ENCODE results near the gene ATAD3B. TPM values are rescaled to one million over a fixed set of nuclear protein-coding genes. Genes with fewer than 3 reads are reported as not detected.

The ATAD3B gene
- total RNA-seq, 1 experiment from 2014 or later, result 62.9 TPM

GRCh38 chr1:1426496-1427105 lies 45.0 kb upstream of the ATAD3B start:
- Histone ChIP-seq H3K27me3 (ENCODE audit: insufficient read depth, low read length) (no peaks in the 10 kb centered on the region), H3K27ac (ENCODE audit: low read depth, low read length) (no peak overlapping the region), H3K36me3 (ENCODE audit: control insufficient read depth in 1 of 2, insufficient read depth in 2 of 2, low read length in 2 of 2) (no peaks in the 10 kb centered on the region), H3K4me3 (replicated peaks in 1 of 2; ENCODE audit: low read depth in 1 of 2, low read length in 2 of 2) (no peak overlapping the region), H3K9me3 (ENCODE audit: control insufficient read depth in 1 of 2, insufficient read depth in 1 of 2, low read depth in 1 of 2, low read length in 2 of 2) (no peaks in the 10 kb centered on the region), H3K9me2 (ENCODE audit: insufficient read depth) (no peaks in the 10 kb centered on the region), H3K4me2 (ENCODE audit: low read length) (no peak overlapping the region), H3K9ac (ENCODE audit: low read length) (no peak overlapping the region), H3K79me2 (ENCODE audit: insufficient read depth, low read length) (no peaks in the 10 kb centered on the region), H4K20me1 (ENCODE audit: insufficient read depth) (no peaks in the 10 kb centered on the region), H2AFZ (ENCODE audit: low read depth, low read length, poor library complexity, severe bottlenecking) (no peak overlapping the region), H3K4me1 (ENCODE audit: control insufficient read depth in 1 of 2, insufficient read depth in 2 of 2, low read length in 2 of 2) (peaks cover 28 to 55% of the 10 kb centered on the region in 2 experiments)
- ChIA-PET POLR2A (no interaction called here), RAD21 (ENCODE audit: low non-redundant PET in 1 of 2, low total read pairs in 2 of 2, uncharacterized antibody in 2 of 2, unreplicated experiment in 2 of 2) (no interaction called here), CTCF (no interaction called here)
- intact Hi-C loops (cut with micrococcal nuclease), result no loop called here
- no peak for ATAC-seq
- no peak for DNase-seq (ENCODE audit: low read depth, low spot score)
- TF ChIP-seq CBX3 (IDR thresholded peaks at IDR 0.05; ENCODE audit: low read depth) (no peak), MAX (IDR thresholded peaks at IDR 0.05) (no peak), YY1 (IDR thresholded peaks at IDR 0.05; ENCODE audit: extremely low read depth, insufficient replicate concordance, low read depth, low read length) (no peak), EZH2phosphoT487 (IDR thresholded peaks at IDR 0.05; ENCODE audit: borderline replicate concordance) (no peak), ATF3 (IDR thresholded peaks at IDR 0.05) (no peak), TCF7L2 (IDR thresholded peaks at IDR 0.05; ENCODE audit: borderline replicate concordance, extremely low read depth, insufficient read depth, insufficient read length) (no peak), REST (IDR thresholded peaks at IDR 0.05; ENCODE audit: low read depth) (no peak), EGR1 (IDR thresholded peaks at IDR 0.05; ENCODE audit: low read depth) (no peak), CTCF (IDR thresholded peaks at IDR 0.05 in 2 of 3, conservative IDR thresholded peaks at IDR 0.05 in 1 of 3; ENCODE audit: borderline replicate concordance in 1 of 3, insufficient read depth in 1 of 3, low read depth in 2 of 3, low read length in 2 of 3) (no peak), EZH2 (IDR thresholded peaks at IDR 0.05) (no peak), SIN3A (IDR thresholded peaks at IDR 0.05; ENCODE audit: low read depth) (no peak), CEBPB (IDR thresholded peaks at IDR 0.05; ENCODE audit: low read depth) (no peak), ZFX (IDR thresholded peaks at IDR 0.05) (no peak), RAD21 (IDR thresholded peaks at IDR 0.05; ENCODE audit: low read depth) (no peak), POLR2A (IDR thresholded peaks at IDR 0.05; ENCODE audit: borderline replicate concordance, extremely low read depth, insufficient read depth, insufficient read length) (no peak), JUND (IDR thresholded peaks at IDR 0.05) (no peak), SRF (IDR thresholded peaks at IDR 0.05; ENCODE audit: low read depth) (no peak)
- no TSS peak for BruUV-seq (replicated peaks)
